PC-9 (cell line): ENCODE measurements around the gene TUBGCP2. TPM values are rescaled to one million over a fixed set of nuclear protein-coding genes. Genes with fewer than 3 reads are reported as not detected.

Experiments used
- BruUV-seq: library from RNA; stranded (reverse); fragments of 400-500 nt; replicated peaks from 2 replicates; lab custom pipeline; 2021; lab: Mats Ljungman, UMichigan
- CTCF ChIA-PET: fragments of 300-600 bp; sonication (Branson Sonifier 250); formaldehyde crosslinking; loops from one replicate; lab custom pipeline; 2022; ENCODE audit warnings: antibody characterized with exemption; lab: Charles Lee
- POLR2A ChIA-PET: fragments of 300-600 bp; sonication (Branson Sonifier 250); formaldehyde crosslinking; loops from one replicate; lab custom pipeline; 2022; ENCODE audit warnings: antibody characterized with exemption; ENCODE audit not compliant: unreplicated experiment; lab: Charles Lee
- DNase-seq, 2 experiments: peaks; one replicate each; pipeline versions ENCODE4 v3.0.0 to v3.0.0-alpha.2; 2015 to 2022; ENCODE audit warnings: mixed read lengths in 1 of 2
- H2AFZ ChIP-seq: fragments of 200-600 bp; sonication (generic); 2 replicates; pipeline ENCODE4 v1.8.1; 2017; ENCODE audit warnings: antibody characterized with exemption
- H3F3A ChIP-seq: fragments of 200-600 bp; sonication (generic); 2 replicates; pipeline ENCODE4 v1.8.1; 2017; ENCODE audit warnings: antibody characterized with exemption, mild to moderate bottlenecking, low read depth; ENCODE audit not compliant: insufficient read depth
- H3K27ac ChIP-seq: fragments of 200-600 bp; sonication (generic); 2 replicates; pipeline ENCODE4 v1.6.1; 2016; ENCODE audit warnings: mixed run types
- H3K27me3 ChIP-seq: fragments of 200-600 bp; sonication (generic); 2 replicates; pipeline ENCODE4 v1.6.1; 2016; ENCODE audit warnings: low read depth, mixed run types; ENCODE audit not compliant: insufficient read depth
- H3K36me3 ChIP-seq: fragments of 200-600 bp; sonication (generic); 2 replicates; pipeline ENCODE4 v1.6.1; 2016; ENCODE audit warnings: low read depth, mixed run types
- H3K4me1 ChIP-seq: fragments of 200-600 bp; sonication (generic); replicated peaks from 2 replicates; pipeline ENCODE4 v1.6.1; 2016; ENCODE audit warnings: mixed run types; ENCODE audit not compliant: insufficient read depth
- H3K4me2 ChIP-seq: fragments of 200-600 bp; sonication (generic); 2 replicates; pipeline ENCODE4 v1.6.1; 2017; ENCODE audit warnings: mixed run types
- H3K4me3 ChIP-seq: fragments of 200-600 bp; sonication (generic); 2 replicates; pipeline ENCODE4 v1.6.1; 2016; ENCODE audit warnings: mixed run types
- H3K79me2 ChIP-seq: fragments of 200-600 bp; sonication (generic); 2 replicates; pipeline ENCODE4 v1.6.1; 2017; ENCODE audit warnings: low read depth, mixed run types
- H3K9me2 ChIP-seq: fragments of 200-600 bp; sonication (generic); 2 replicates; pipeline ENCODE4 v1.8.1; 2017; ENCODE audit warnings: mild to moderate bottlenecking; ENCODE audit not compliant: insufficient read depth
- H3K9me3 ChIP-seq: fragments of 200-600 bp; sonication (generic); 2 replicates; pipeline ENCODE4 v1.8.1; 2016; ENCODE audit warnings: low read depth; ENCODE audit not compliant: insufficient read depth
- H4K20me1 ChIP-seq: fragments of 200-600 bp; sonication (generic); 2 replicates; pipeline ENCODE4 v1.8.1; 2017; ENCODE audit not compliant: insufficient read depth
- CTCF ChIP-seq: fragments of 200-600 bp; sonication (generic); conservative IDR thresholded peaks from 2 replicates; pipeline ENCODE4 v1.6.1; 2017; ENCODE audit warnings: mixed run types, antibody characterized with exemption, mild to moderate bottlenecking, moderate library complexity
- EZH2 ChIP-seq: fragments of 200-600 bp; sonication (generic); IDR thresholded peaks from 2 replicates; pipeline ENCODE4 v1.8.0; 2017; ENCODE audit warnings: antibody characterized with exemption, low read depth
- intact Hi-C: fragments of 100-400 bp; cut with micrococcal nuclease; formaldehyde crosslinking; loops from one replicate; pipeline ENCODE4 v1.10.0; 2022; ENCODE audit not compliant: unreplicated experiment
- total RNA-seq: library from RNA; stranded (reverse); gene quantifications from 2 replicates; pipeline ENCODE4 v1.2.3, GENCODE V29; 2021

TUBGCP2 gene
- total RNA-seq, 1 experiment from 2014 or later: 52.8 TPM

DNA sequence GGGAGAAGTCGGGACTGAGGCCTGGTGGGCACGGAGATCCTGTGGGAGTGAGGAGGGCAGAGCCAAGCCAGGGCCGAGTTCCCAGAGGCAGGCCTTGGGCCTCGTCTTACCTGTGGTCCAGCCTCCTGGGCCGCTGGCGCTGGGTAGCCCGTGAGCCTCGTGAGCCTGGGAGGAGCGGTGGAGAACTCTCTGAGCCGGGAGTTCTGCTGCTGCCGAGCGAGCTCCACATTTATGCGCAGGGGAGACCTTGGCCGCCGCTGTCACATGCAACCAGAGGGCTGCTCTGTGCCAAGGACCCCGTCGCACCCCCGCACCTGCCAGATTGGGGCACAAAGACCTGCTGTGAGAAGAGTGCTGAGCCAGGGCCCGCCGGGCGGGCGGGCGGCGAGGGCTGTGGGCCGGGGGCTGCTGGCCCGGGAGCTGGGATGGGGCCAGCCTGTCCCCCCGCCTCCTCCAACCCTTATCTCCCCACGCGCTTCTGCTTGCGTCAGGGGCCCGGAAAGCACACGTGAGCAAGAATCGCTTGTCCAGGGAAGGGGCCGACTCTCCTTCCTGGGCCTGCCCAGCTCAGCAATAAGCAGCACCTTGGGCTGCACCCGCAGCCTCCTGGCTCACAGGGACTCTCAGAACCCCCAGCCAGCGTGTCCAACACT, 60.9 kb downstream of the TUBGCP2 start:
- Histone ChIP-seq H3K27me3 (peaks cover 4% of the 10 kb centered on the region; the same call in 1 of the 2 replicates), H3K4me2 (no peak overlapping the region), H3K79me2 (no peaks in the 10 kb centered on the region), H3K4me1 (no peaks in the 10 kb centered on the region), H3K27ac (no peak overlapping the region), H3K9me2 (no peaks in the 10 kb centered on the region), H2AFZ (no peak overlapping the region), H3K36me3 (no peaks in the 10 kb centered on the region), H3K9me3 (no peaks in the 10 kb centered on the region), H3K4me3 (no peak overlapping the region), H3F3A (no peaks in the 10 kb centered on the region), H4K20me1 (no peaks in the 10 kb centered on the region)
- ChIA-PET CTCF (no interaction called here), POLR2A (no interaction called here)
- intact Hi-C loops: no loop called here
- DNase-seq: no peak
- BruUV-seq: no TSS peak
- no peak for TF ChIP-seq EZH2
- no peak for TF ChIP-seq CTCF

GRCh38 chr10:133246236-133246626, 62.4 kb downstream of the TUBGCP2 start:
- Histone ChIP-seq H3K4me1 (no peaks in the 10 kb centered on the region), H4K20me1 (no peaks in the 10 kb centered on the region), H3K36me3 (no peaks in the 10 kb centered on the region), H3K4me2 (no peak overlapping the region), H3F3A (no peaks in the 10 kb centered on the region), H3K27ac (no peak overlapping the region), H3K9me3 (no peaks in the 10 kb centered on the region), H2AFZ (no peak overlapping the region), H3K27me3 (peaks cover 4% of the 10 kb centered on the region; the same call in 1 of the 2 replicates), H3K79me2 (no peaks in the 10 kb centered on the region), H3K4me3 (no peak overlapping the region), H3K9me2 (no peaks in the 10 kb centered on the region)
- no peak for TF ChIP-seq EZH2
- no peak for TF ChIP-seq CTCF
- intact Hi-C loops: no loop called here
- POLR2A ChIA-PET: no interaction called here
- DNase-seq: no peak
- CTCF ChIA-PET: no interaction called here
- BruUV-seq: no TSS peak

DNA sequence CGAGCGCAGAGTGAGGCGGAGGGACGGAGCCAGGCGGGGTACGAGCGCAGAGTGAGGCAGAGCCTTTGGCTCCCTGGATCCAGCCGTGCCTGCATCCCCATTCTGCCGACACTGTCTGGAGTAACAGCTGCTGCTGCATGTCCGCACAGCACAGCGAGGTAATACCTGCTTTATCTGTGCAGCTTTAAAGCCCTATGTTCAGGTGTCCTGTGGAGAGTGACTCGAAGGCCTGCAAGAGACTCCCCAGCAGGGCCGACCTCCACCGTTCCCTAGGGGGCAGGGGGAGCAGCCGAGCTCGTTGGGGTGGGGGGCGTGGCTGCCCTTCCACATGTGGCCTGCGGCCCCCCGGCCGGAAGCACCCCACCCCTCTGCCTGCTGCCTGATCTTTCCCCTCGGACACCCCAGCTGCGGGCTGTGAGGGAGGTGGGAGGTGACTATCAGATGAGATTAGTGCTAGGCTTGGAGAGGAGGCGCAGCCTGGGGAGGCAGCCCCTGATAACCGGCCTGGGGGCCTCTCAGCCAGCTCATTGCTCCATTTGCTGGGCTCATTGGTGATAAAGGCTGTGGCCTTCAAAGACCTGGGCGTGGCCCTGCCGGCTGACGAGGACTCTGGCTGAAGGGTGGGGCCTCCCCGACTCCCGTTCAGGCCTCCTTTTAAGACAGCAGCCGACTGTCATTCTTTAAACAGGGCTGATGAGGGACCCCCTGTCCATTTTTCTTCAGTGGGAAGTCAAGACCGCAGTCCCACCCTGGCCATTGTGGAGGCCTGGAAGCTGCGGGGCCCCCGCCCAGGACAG, 63.0 kb downstream of the TUBGCP2 start:
- no TSS peak for BruUV-seq
- Histone ChIP-seq H3K27me3 (peaks cover 4% of the 10 kb centered on the region; the same call in 1 of the 2 replicates), H3K36me3 (no peaks in the 10 kb centered on the region), H3K27ac (no peak overlapping the region), H4K20me1 (no peaks in the 10 kb centered on the region), H3K79me2 (no peaks in the 10 kb centered on the region), H3F3A (no peaks in the 10 kb centered on the region), H2AFZ (no peak overlapping the region), H3K9me2 (no peaks in the 10 kb centered on the region), H3K4me1 (no peaks in the 10 kb centered on the region), H3K9me3 (no peaks in the 10 kb centered on the region), H3K4me3 (no peak overlapping the region), H3K4me2 (no peak overlapping the region)
- ChIA-PET CTCF (no interaction called here), POLR2A (no interaction called here)
- TF ChIP-seq CTCF (no peak), EZH2 (no peak)
- no peak for DNase-seq
- intact Hi-C loops: no loop called here
